ENCODE results near the gene B4GALT6. TPM values are rescaled to one million over a fixed set of nuclear protein-coding genes. Genes with fewer than 3 reads are reported as not detected.

The B4GALT6 gene
- total RNA-seq, 1 experiment from 2014 or later, result 22.4 TPM

GRCh38 chr18:31648966-31649429 lies 35.4 kb downstream of the B4GALT6 start:
- H3K4me3 ChIP-seq (ENCODE audit: low read depth, low read length), result no peak overlapping the region
- no peaks in the 10 kb centered on the region for H3K36me3 ChIP-seq (ENCODE audit: control insufficient read depth, insufficient read depth, low read length)
- intact Hi-C loops (cut with micrococcal nuclease; ENCODE audit: unreplicated experiment), result loop anchor here (2.0 kb wide), 2 partner anchors 36 to 92 kb away; partner anchors contain the start of gene B4GALT6
- CTCF ChIA-PET, result interaction anchor here (0.7 kb wide), 1 partner anchor 93 kb away, joined by 3 read pairs; no protein-coding TSS in a partner anchor
- H3K27me3 ChIP-seq (replicated peaks; ENCODE audit: control insufficient read depth, insufficient read depth, low read length), result no peaks in the 10 kb centered on the region
- POLR2A ChIA-PET, result no interaction called here
- H3K4me3 Mint-ChIP-seq (ENCODE audit: unreplicated experiment), result peak overlapping the region; percentile 37
- peaks cover 48% of the 10 kb centered on the region for H3K4me1 Mint-ChIP-seq (ENCODE audit: low read depth, unreplicated experiment)
- no peaks in the 10 kb centered on the region for H3K27me3 Mint-ChIP-seq (ENCODE audit: insufficient read depth, unreplicated experiment)
- no peaks in the 10 kb centered on the region for H3K9me3 ChIP-seq
- H3K36me3 Mint-ChIP-seq (ENCODE audit: insufficient read depth, unreplicated experiment), result peaks cover 26% of the 10 kb centered on the region
- no peaks in the 10 kb centered on the region for H3K9me3 Mint-ChIP-seq (ENCODE audit: unreplicated experiment)
- peak; percentile 61 to 70 for DNase-seq
- peaks cover 59% of the 10 kb centered on the region for H3K4me1 ChIP-seq
- no TSS peak for BruUV-seq (replicated peaks)
- peak overlapping the region; percentile 72 for H3K27ac Mint-ChIP-seq (ENCODE audit: unreplicated experiment)
- TF ChIP-seq CTCF (IDR thresholded peaks at IDR 0.05; ENCODE audit: insufficient read depth in 1 of 2, low read depth in 1 of 2, low read length in 1 of 2, severe bottlenecking in 1 of 2, unreplicated experiment in 1 of 2), result no peak

- no peaks in the 10 kb centered on the region for H3K36me3 ChIP-seq (ENCODE audit: control insufficient read depth, insufficient read depth, low read length)
- H3K9me3 Mint-ChIP-seq (ENCODE audit: unreplicated experiment), result no peaks in the 10 kb centered on the region
- ChIA-PET POLR2A (no interaction called here), CTCF (interaction anchor here (0.7 kb wide), 1 partner anchor 92 kb away, joined by 3 read pairs; no protein-coding TSS in a partner anchor)
- no peak for TF ChIP-seq CTCF (IDR thresholded peaks at IDR 0.05; ENCODE audit: insufficient read depth in 1 of 2, low read depth in 1 of 2, low read length in 1 of 2, severe bottlenecking in 1 of 2, unreplicated experiment in 1 of 2)
- peaks cover 59% of the 10 kb centered on the region for H3K4me1 ChIP-seq
- no peak for DNase-seq
- H3K4me3 Mint-ChIP-seq (ENCODE audit: unreplicated experiment), result no peak overlapping the region
- no peaks in the 10 kb centered on the region for H3K27me3 Mint-ChIP-seq (ENCODE audit: insufficient read depth, unreplicated experiment)
- peaks cover 48% of the 10 kb centered on the region for H3K4me1 Mint-ChIP-seq (ENCODE audit: low read depth, unreplicated experiment)
- no peak overlapping the region for H3K27ac Mint-ChIP-seq (ENCODE audit: unreplicated experiment)
- peaks cover 21% of the 10 kb centered on the region for H3K36me3 Mint-ChIP-seq (ENCODE audit: insufficient read depth, unreplicated experiment)
- intact Hi-C loops (cut with micrococcal nuclease; ENCODE audit: unreplicated experiment), result loop anchor here (2.0 kb wide), 2 partner anchors 36 to 92 kb away; partner anchors contain the start of gene B4GALT6
- no peak overlapping the region for H3K4me3 ChIP-seq (ENCODE audit: low read depth, low read length)
- H3K9me3 ChIP-seq, result no peaks in the 10 kb centered on the region
- BruUV-seq (replicated peaks), result no TSS peak
- no peaks in the 10 kb centered on the region for H3K27me3 ChIP-seq (replicated peaks; ENCODE audit: control insufficient read depth, insufficient read depth, low read length)
Measured at GRCh38 chr18:31648458-31648857, 35.9 kb downstream of the B4GALT6 start.

- Histone ChIP-seq H3K4me1 (peaks cover 59% of the 10 kb centered on the region), H3K4me3 (ENCODE audit: low read depth, low read length) (no peak overlapping the region), H3K9me3 (no peaks in the 10 kb centered on the region), H3K36me3 (ENCODE audit: control insufficient read depth, insufficient read depth, low read length) (no peaks in the 10 kb centered on the region), H3K27me3 (replicated peaks; ENCODE audit: control insufficient read depth, insufficient read depth, low read length) (no peaks in the 10 kb centered on the region)
- Mint-ChIP-seq H3K9me3 (ENCODE audit: unreplicated experiment) (no peaks in the 10 kb centered on the region), H3K27me3 (ENCODE audit: insufficient read depth, unreplicated experiment) (no peaks in the 10 kb centered on the region), H3K27ac (ENCODE audit: unreplicated experiment) (peak overlapping the region; percentile 74), H3K36me3 (ENCODE audit: insufficient read depth, unreplicated experiment) (peaks cover 12% of the 10 kb centered on the region), H3K4me3 (ENCODE audit: unreplicated experiment) (peak overlapping the region; percentile 61), H3K4me1 (ENCODE audit: low read depth, unreplicated experiment) (peaks cover 37% of the 10 kb centered on the region)
- BruUV-seq (replicated peaks), result no TSS peak
- TF ChIP-seq CTCF (IDR thresholded peaks at IDR 0.05; ENCODE audit: insufficient read depth in 1 of 2, low read depth in 1 of 2, low read length in 1 of 2, severe bottlenecking in 1 of 2, unreplicated experiment in 1 of 2), result no peak
- CTCF ChIA-PET, result interaction anchor here (1.5 kb wide), 1 partner anchor 223 kb away, joined by 4 read pairs; no protein-coding TSS in a partner anchor
- POLR2A ChIA-PET, result no interaction called here
- peak; percentile 31 to 75 for DNase-seq
- intact Hi-C loops (cut with micrococcal nuclease; ENCODE audit: unreplicated experiment), result loop anchor here (2.0 kb wide), 1 partner anchor 60 kb away; no protein-coding TSS in a partner anchor
Measured at GRCh38 chr18:31647127-31647753, 37.1 kb downstream of the B4GALT6 start.

All from Caco-2 (cell line).